ENCODE results near the gene CADPS.

CADPS gene

GRCh38 chr3:62688812-62689211 is 186.4 kb downstream of the CADPS start:
- H3K4me1 ChIP-seq (ENCODE audit: insufficient read depth, low read length), result peaks cover 11% of the 10 kb centered on the region
- H3K9ac ChIP-seq (ENCODE audit: low read depth, low read length), result no peak overlapping the region
- no peaks in the 10 kb centered on the region for H3K36me3 ChIP-seq (ENCODE audit: insufficient read depth, low read length)
- no peaks in the 10 kb centered on the region for H3K9me3 ChIP-seq (ENCODE audit: control insufficient read depth, insufficient read depth, low read length)

- H3K9me3 ChIP-seq (ENCODE audit: control insufficient read depth, insufficient read depth, low read length), result no peaks in the 10 kb centered on the region
- H3K4me1 ChIP-seq (ENCODE audit: insufficient read depth, low read length), result peaks cover 8% of the 10 kb centered on the region
- no peak overlapping the region for H3K9ac ChIP-seq (ENCODE audit: low read depth, low read length)
- no peaks in the 10 kb centered on the region for H3K36me3 ChIP-seq (ENCODE audit: insufficient read depth, low read length)
Observed at GRCh38 chr3:62688050-62688449, 187.2 kb downstream of the CADPS start.

GRCh38 chr3:62686503-62687294 is 188.5 kb downstream of the CADPS start:
- no peaks in the 10 kb centered on the region for H3K36me3 ChIP-seq (ENCODE audit: insufficient read depth, low read length)
- peaks cover 6% of the 10 kb centered on the region for H3K4me1 ChIP-seq (ENCODE audit: insufficient read depth, low read length)
- H3K9me3 ChIP-seq (ENCODE audit: control insufficient read depth, insufficient read depth, low read length), result no peaks in the 10 kb centered on the region

GRCh38 chr3:62682826-62683225 is 192.4 kb downstream of the CADPS start:
- no peak overlapping the region for H3K9ac ChIP-seq (ENCODE audit: low read depth, low read length)
- no peaks in the 10 kb centered on the region for H3K36me3 ChIP-seq (ENCODE audit: insufficient read depth, low read length)
- peaks cover 21% of the 10 kb centered on the region for H3K4me1 ChIP-seq (ENCODE audit: insufficient read depth, low read length)
- H3K9me3 ChIP-seq (ENCODE audit: control insufficient read depth, insufficient read depth, low read length), result no peaks in the 10 kb centered on the region

More at GRCh38 chr3:62686503-62687294, 188.5 kb downstream of the CADPS start:
- H3K9ac ChIP-seq (ENCODE audit: low read depth, low read length), result no peak overlapping the region

- no peaks in the 10 kb centered on the region for H3K9me3 ChIP-seq (ENCODE audit: control insufficient read depth, insufficient read depth, low read length)
- no peaks in the 10 kb centered on the region for H3K36me3 ChIP-seq (ENCODE audit: insufficient read depth, low read length)
- peaks cover 18% of the 10 kb centered on the region for H3K4me1 ChIP-seq (ENCODE audit: insufficient read depth, low read length)
- H3K9ac ChIP-seq (ENCODE audit: low read depth, low read length), result no peak overlapping the region
Observed at GRCh38 chr3:62679988-62680387, 195.2 kb downstream of the CADPS start.

GRCh38 chr3:62678841-62679240 is 196.4 kb downstream of the CADPS start:
- no peak overlapping the region for H3K9ac ChIP-seq (ENCODE audit: low read depth, low read length)
- H3K36me3 ChIP-seq (ENCODE audit: insufficient read depth, low read length), result no peaks in the 10 kb centered on the region
- no peaks in the 10 kb centered on the region for H3K9me3 ChIP-seq (ENCODE audit: control insufficient read depth, insufficient read depth, low read length)
- H3K4me1 ChIP-seq (ENCODE audit: insufficient read depth, low read length), result peaks cover 18% of the 10 kb centered on the region

- H3K9ac ChIP-seq (ENCODE audit: low read depth, low read length), result no peak overlapping the region
- peaks cover 18% of the 10 kb centered on the region for H3K4me1 ChIP-seq (ENCODE audit: insufficient read depth, low read length)
- no peaks in the 10 kb centered on the region for H3K36me3 ChIP-seq (ENCODE audit: insufficient read depth, low read length)
- H3K9me3 ChIP-seq (ENCODE audit: control insufficient read depth, insufficient read depth, low read length), result no peaks in the 10 kb centered on the region
Observed at GRCh38 chr3:62677926-62678325, 197.3 kb downstream of the CADPS start.

GRCh38 chr3:62676689-62677271 is 198.4 kb downstream of the CADPS start:
- Histone ChIP-seq H3K36me3 (ENCODE audit: insufficient read depth, low read length) (no peaks in the 10 kb centered on the region), H3K9me3 (ENCODE audit: control insufficient read depth, insufficient read depth, low read length) (no peaks in the 10 kb centered on the region), H3K4me1 (ENCODE audit: insufficient read depth, low read length) (peaks cover 18% of the 10 kb centered on the region), H3K9ac (ENCODE audit: low read depth, low read length) (no peak overlapping the region)

GRCh38 chr3:62675492-62675891 is 199.7 kb downstream of the CADPS start:
- Histone ChIP-seq H3K4me1 (ENCODE audit: insufficient read depth, low read length) (peaks cover 18% of the 10 kb centered on the region), H3K36me3 (ENCODE audit: insufficient read depth, low read length) (no peaks in the 10 kb centered on the region), H3K9ac (ENCODE audit: low read depth, low read length) (no peak overlapping the region), H3K9me3 (ENCODE audit: control insufficient read depth, insufficient read depth, low read length) (no peaks in the 10 kb centered on the region)

GRCh38 chr3:62672988-62673313 is 202.3 kb downstream of the CADPS start:
- Histone ChIP-seq H3K9ac (ENCODE audit: low read depth, low read length) (no peak overlapping the region), H3K9me3 (ENCODE audit: control insufficient read depth, insufficient read depth, low read length) (no peaks in the 10 kb centered on the region), H3K4me1 (ENCODE audit: insufficient read depth, low read length) (peaks cover 5% of the 10 kb centered on the region), H3K36me3 (ENCODE audit: insufficient read depth, low read length) (no peaks in the 10 kb centered on the region)

GRCh38 chr3:62672270-62672987 is 202.8 kb downstream of the CADPS start:
- Histone ChIP-seq H3K4me1 (ENCODE audit: insufficient read depth, low read length) (peaks cover 2% of the 10 kb centered on the region; the same call in 1 of the 2 replicates), H3K36me3 (ENCODE audit: insufficient read depth, low read length) (no peaks in the 10 kb centered on the region), H3K9me3 (ENCODE audit: control insufficient read depth, insufficient read depth, low read length) (no peaks in the 10 kb centered on the region), H3K9ac (ENCODE audit: low read depth, low read length) (no peak overlapping the region)

- Histone ChIP-seq H3K9me3 (ENCODE audit: control insufficient read depth, insufficient read depth, low read length) (no peaks in the 10 kb centered on the region), H3K4me1 (ENCODE audit: insufficient read depth, low read length) (0 out of 2 replicates have a peak, but pooled peaks cover 8% of the 10 kb centered on the region)
Observed at GRCh38 chr3:62670351-62670750, 204.9 kb downstream of the CADPS start.

GRCh38 chr3:62669161-62669560 is 206.1 kb downstream of the CADPS start:
- no peaks in the 10 kb centered on the region for H3K9me3 ChIP-seq (ENCODE audit: control insufficient read depth, insufficient read depth, low read length)

More at GRCh38 chr3:62670351-62670750, 204.9 kb downstream of the CADPS start:
- Histone ChIP-seq H3K9ac (ENCODE audit: low read depth, low read length) (no peak overlapping the region), H3K36me3 (ENCODE audit: insufficient read depth, low read length) (no peaks in the 10 kb centered on the region)

GRCh38 chr3:62667714-62668113 is 207.5 kb downstream of the CADPS start:
- H3K9me3 ChIP-seq (ENCODE audit: control insufficient read depth, insufficient read depth, low read length), result no peaks in the 10 kb centered on the region
- no peak overlapping the region for H3K9ac ChIP-seq (ENCODE audit: low read depth, low read length)
- no peaks in the 10 kb centered on the region for H3K36me3 ChIP-seq (ENCODE audit: insufficient read depth, low read length)
- H3K4me1 ChIP-seq (ENCODE audit: insufficient read depth, low read length), result 0 out of 2 replicates have a peak, but pooled peaks cover 8% of the 10 kb centered on the region

More at GRCh38 chr3:62669161-62669560, 206.1 kb downstream of the CADPS start:
- H3K9ac ChIP-seq (ENCODE audit: low read depth, low read length), result no peak overlapping the region
- H3K36me3 ChIP-seq (ENCODE audit: insufficient read depth, low read length), result no peaks in the 10 kb centered on the region
- 0 out of 2 replicates have a peak, but pooled peaks cover 8% of the 10 kb centered on the region for H3K4me1 ChIP-seq (ENCODE audit: insufficient read depth, low read length)
